ENCODE results near the gene SYN1.

The SYN1 gene

DNA sequence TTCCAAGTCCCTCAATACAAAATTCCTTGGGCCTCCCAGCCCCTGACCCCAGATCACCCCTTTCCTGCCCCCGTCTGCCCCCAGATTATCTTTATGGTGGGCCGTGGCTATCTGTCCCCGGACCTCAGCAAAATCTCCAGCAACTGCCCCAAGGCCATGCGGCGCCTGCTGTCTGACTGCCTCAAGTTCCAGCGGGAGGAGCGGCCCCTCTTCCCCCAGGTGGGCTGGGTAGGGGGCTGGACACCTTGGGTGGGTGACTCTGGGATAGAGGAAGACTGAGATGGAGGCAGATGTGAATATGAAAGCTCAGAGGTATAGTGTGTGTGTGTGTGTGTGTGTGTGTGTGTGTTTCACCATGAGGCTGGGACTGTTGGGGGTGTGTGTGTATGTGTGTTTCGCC is 48.9 kb downstream of the SYN1 start:
- H3K27me3 ChIP-seq = no peaks in the 10 kb centered on the region; the same call in none of the 2 replicates
- peaks cover 64% of the 10 kb centered on the region for H3K4me1 ChIP-seq
- no peak overlapping the region for H3K9ac ChIP-seq
- peaks cover 8% of the 10 kb centered on the region; the same call in 1 of the 2 replicates for H3K9me3 ChIP-seq
- H4K20me1 ChIP-seq = peaks cover 25% of the 10 kb centered on the region
- peaks cover 35% of the 10 kb centered on the region for H3K36me3 ChIP-seq
- H3K27ac ChIP-seq = no peak overlapping the region
- H3K4me2 ChIP-seq = no peak overlapping the region
- no peak overlapping the region for H3K4me3 ChIP-seq
- no peak for TF ChIP-seq Cebpa-rat (IDR thresholded peaks at IDR 0.05)

DNA sequence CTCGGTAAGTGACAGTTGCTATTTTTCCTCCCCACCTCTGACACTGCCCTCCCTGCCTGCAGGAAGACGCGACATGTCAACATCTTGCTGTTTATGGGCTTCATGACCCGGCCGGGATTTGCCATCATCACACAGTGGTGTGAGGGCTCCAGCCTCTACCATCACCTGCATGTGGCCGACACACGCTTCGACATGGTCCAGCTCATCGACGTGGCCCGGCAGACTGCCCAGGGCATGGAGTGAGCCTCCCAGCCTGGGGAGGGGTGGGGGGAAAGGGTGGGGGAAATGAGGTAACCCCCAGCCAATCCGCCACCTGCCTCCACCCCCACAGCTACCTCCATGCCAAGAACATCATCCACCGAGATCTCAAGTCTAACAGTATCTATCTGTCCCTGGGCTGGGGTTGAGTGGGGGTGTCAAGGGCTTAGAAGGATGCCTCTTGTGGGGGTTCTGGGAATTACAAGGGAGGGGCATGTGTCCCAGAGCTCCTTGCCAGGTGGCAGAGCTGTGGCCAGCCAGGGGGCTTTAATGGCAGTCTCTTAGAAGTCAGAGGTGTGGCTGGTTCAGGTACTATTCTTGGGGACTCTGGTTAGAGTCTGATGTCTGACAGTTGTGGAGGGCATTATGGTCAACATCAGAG is 50.9 kb downstream of the SYN1 start:
- H3K9ac ChIP-seq = no peak overlapping the region
- H3K4me3 ChIP-seq = no peak overlapping the region
- peaks cover 50% of the 10 kb centered on the region for H3K36me3 ChIP-seq
- H4K20me1 ChIP-seq = peaks cover 42% of the 10 kb centered on the region
- no peak overlapping the region for H3K4me2 ChIP-seq
- H3K4me1 ChIP-seq = peaks cover 54% of the 10 kb centered on the region
- H3K9me3 ChIP-seq = peaks cover 8% of the 10 kb centered on the region; the same call in 1 of the 2 replicates
- no peaks in the 10 kb centered on the region; the same call in none of the 2 replicates for H3K27me3 ChIP-seq
- no peak overlapping the region for H3K27ac ChIP-seq
- no peak for TF ChIP-seq Cebpa-rat (IDR thresholded peaks at IDR 0.05)

DNA sequence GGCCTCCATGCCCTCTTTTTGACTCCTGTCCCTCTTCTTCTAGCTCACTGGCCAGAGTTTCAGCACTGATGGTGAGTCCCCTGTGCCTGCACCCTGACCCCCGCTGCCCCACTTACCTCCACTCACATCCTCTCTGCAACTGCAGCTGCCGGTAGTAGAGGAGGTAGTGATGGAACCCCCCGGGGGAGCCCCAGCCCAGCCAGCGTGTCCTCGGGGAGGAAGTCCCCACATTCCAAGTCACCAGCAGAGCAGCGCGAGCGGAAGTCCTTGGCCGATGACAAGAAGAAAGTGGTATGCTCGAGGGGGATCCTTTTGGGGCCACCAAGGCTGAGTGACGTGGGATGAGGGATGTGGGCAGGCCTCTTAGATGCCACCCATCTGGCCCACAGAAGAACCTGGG is 52.8 kb downstream of the SYN1 start:
- no peaks in the 10 kb centered on the region; the same call in 1 of the 2 replicates for H3K9me3 ChIP-seq
- H3K27ac ChIP-seq = peak overlapping the region; percentile 48; the same call in 1 of the 2 replicates
- no peaks in the 10 kb centered on the region; the same call in none of the 2 replicates for H3K27me3 ChIP-seq
- peak overlapping the region; percentile 70 for H3K4me2 ChIP-seq
- no peak for TF ChIP-seq Cebpa-rat (IDR thresholded peaks at IDR 0.05)
- H3K9ac ChIP-seq = no peak overlapping the region
- no peak overlapping the region for H3K4me3 ChIP-seq
- H4K20me1 ChIP-seq = peaks cover 61% of the 10 kb centered on the region
- peaks cover 49% of the 10 kb centered on the region for H3K4me1 ChIP-seq
- peaks cover 58% of the 10 kb centered on the region for H3K36me3 ChIP-seq

DNA sequence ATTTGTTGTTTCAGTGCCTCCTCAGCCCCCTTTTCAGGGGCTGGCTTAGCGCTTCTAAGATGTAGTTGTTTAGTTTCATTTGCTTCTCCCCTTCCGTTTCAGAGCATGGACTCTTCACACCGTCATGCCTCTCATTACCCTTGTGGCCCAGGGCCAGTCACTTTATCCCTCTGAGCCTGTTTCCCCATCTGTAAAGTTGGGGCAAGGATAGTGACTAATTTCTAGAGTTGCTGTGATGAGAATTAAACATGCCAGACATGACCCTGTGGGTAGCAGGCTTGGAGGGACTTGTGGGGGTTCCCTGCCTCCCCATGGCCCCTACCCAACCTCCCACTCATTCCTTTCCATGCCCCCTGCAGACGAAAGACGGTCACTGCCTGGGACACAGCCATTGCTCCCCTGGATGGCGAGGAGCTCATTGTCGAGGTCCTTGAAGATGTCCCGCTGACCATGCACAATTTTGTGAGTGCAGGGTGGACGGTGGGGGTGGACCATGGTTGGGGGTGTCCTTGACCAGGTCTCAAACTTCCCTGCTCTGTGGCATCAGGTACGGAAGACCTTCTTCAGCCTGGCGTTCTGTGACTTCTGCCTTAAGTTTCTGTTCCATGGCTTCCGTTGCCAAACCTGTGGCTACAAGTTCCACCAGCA is 55.1 kb downstream of the SYN1 start:
- Histone ChIP-seq H3K27ac (no peak overlapping the region), H3K36me3 (peaks cover 37% of the 10 kb centered on the region), H3K4me2 (no peak overlapping the region)

DNA sequence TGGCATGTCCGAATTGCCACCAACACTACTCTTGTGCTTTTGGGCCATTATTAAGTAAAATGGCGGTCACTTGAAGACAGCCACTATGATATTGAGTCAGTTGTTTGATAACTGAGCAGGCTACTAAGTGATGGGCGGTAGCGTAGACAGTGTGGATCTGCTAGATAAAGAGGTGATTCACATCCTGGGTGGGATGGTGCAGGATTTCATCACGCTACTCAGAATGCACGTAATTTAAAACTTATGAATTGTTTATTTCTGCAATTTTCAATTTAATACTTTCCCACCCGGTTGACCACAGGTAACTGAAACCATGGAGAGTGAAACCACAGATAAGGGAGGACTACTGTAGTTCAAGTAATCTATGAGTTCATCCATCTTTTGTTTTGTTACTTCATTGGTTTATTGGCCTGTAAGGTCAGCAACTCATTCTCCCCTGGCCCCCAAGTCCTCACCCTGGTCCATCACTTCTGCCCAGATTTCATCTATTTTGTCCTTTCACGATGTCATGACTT is 55.8 kb downstream of the SYN1 start:
- TF ChIP-seq Cebpa-rat (IDR thresholded peaks at IDR 0.05) = no peak
- Histone ChIP-seq H3K9me3 (no peaks in the 10 kb centered on the region), H4K20me1 (peaks cover 66% of the 10 kb centered on the region), H3K36me3 (peaks cover 30% of the 10 kb centered on the region), H3K4me2 (no peak overlapping the region), H3K4me3 (no peak overlapping the region), H3K27ac (no peak overlapping the region), H3K4me1 (peaks cover 46% of the 10 kb centered on the region), H3K27me3 (no peaks in the 10 kb centered on the region; the same call in 1 of the 2 replicates), H3K9ac (no peak overlapping the region)

More for the DNA sequence above, 55.1 kb downstream of the SYN1 start:
- peaks cover 66% of the 10 kb centered on the region for H4K20me1 ChIP-seq
- no peak overlapping the region for H3K4me3 ChIP-seq
- peaks cover 46% of the 10 kb centered on the region for H3K4me1 ChIP-seq
- TF ChIP-seq Cebpa-rat (IDR thresholded peaks at IDR 0.05) = no peak
- H3K27me3 ChIP-seq = no peaks in the 10 kb centered on the region; the same call in 1 of the 2 replicates
- no peaks in the 10 kb centered on the region for H3K9me3 ChIP-seq
- H3K9ac ChIP-seq = no peak overlapping the region

DNA sequence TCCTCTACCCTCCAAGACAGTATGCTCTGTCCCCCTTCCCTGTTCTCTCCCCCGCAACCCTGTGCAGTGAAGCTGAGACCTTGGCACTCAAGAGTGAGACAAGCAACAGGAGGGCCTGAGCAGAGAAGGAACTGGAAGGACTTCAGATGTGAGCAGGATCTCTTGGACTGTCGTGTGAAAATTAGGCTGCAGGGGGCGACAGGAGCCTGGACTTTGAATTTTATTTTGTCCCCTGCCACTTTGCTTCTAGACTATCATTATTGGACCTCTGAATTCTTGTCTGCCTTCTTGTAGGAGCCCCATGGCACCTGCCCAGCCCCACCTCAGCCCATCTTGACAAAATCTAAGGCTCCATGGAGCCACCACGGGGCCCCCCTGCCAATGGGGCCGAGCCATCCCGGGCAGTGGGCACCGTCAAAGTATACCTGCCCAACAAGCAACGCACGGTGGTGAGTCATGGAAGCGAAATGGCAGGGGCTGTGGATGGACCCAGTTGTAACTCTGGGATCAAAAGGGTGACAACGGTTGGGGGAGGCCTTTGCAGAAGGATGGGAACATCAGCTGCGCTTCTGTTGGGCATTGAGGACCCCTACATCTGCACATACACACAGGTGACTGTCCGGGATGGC is 56.9 kb downstream of the SYN1 start:
- H3K27me3 ChIP-seq = 0 out of 2 replicates have a peak, but pooled peaks cover 10% of the 10 kb centered on the region
- no peak for TF ChIP-seq Cebpa-rat (IDR thresholded peaks at IDR 0.05)
- peaks cover 57% of the 10 kb centered on the region for H4K20me1 ChIP-seq
- H3K27ac ChIP-seq = no peak overlapping the region
- no peak overlapping the region for H3K9ac ChIP-seq
- no peaks in the 10 kb centered on the region for H3K9me3 ChIP-seq
- peaks cover 41% of the 10 kb centered on the region for H3K4me1 ChIP-seq
- no peak overlapping the region for H3K4me3 ChIP-seq
- H3K4me2 ChIP-seq = peak overlapping the region; percentile 68
- peaks cover 23% of the 10 kb centered on the region for H3K36me3 ChIP-seq

DNA sequence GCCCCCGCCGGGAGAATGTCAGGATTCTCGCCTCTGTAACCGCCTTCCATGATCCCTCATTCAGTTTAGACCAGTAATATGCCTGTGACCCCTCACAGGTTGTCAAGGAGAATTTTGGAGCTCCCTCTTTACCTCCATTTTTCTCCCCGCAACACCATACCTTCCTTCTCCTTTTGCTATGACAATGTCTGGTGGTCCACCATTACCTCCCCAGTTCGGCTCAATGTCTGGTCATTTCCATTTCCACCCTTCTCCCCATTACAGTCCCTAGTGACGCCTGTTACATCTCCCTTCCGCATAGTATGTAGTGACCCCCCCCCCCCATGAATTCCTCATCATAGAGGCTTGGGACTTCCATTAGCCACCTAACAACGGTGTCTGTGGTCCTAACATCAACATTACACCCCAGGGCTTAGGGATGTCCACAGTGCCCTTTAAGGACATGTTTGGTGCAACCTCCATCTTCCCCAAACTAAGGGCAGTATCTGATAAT is 58.0 kb downstream of the SYN1 start:
- Histone ChIP-seq H3K27ac (peak overlapping the region; percentile 92; the same call in 1 of the 2 replicates), H3K4me1 (peaks cover 31% of the 10 kb centered on the region)

DNA sequence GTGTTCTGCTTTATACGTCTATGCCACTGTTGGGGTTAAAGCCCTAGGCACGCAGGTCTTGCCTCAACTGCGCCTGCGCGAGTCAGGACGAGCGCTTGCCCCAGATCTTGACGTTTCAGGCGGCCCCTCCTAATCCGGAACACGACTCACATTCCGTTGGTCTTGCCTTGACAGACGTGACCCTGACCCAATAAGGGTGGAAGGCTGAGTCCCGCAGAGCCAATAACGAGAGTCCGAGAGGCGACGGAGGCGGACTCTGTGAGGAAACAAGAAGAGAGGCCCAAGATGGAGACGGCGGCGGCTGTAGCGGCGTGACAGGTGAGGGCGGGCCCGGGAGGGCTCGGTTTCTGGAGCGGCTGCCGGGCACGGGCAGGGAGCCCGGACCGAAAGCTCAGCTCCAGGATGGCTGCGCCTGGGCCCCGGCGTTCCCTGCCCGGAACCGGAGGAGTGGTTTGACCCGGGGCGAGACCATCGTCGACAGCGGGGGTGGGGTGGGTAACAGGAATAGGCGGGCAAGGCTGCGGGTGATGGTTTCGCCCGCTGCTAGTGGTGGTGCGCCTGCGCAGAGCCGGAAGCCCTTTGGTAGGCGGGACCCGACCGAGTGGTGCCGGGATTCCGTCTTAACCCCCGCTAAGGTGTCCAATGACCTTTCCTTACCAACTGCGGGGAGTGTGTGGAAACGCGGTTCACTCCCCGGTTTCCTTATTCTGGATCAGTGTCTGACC is 58.6 kb downstream of the SYN1 start, which contains the start of gene ARAF:
Gene ARAF (plus strand): TSS at position 272 of the 725 bp plus-strand sequence. CDS start 1,763 bp downstream, outside the sequence.
- Histone ChIP-seq H3K9me3 (no peaks in the 10 kb centered on the region), H3K27me3 (peaks cover 20% of the 10 kb centered on the region; the same call in 1 of the 2 replicates), H3K4me2 (peak within 1 kb of the TSS; percentile 69), H3K4me1 (peaks cover 25% of the 10 kb centered on the region), H3K36me3 (peaks cover 23% of the 10 kb centered on the region), H3K9ac (peak within 1 kb of the TSS; percentile 83), H3K4me3 (peak within 1 kb of the TSS; percentile 68), H4K20me1 (peaks cover 40% of the 10 kb centered on the region), H3K27ac (peak within 1 kb of the TSS; percentile 92)
- TF ChIP-seq Cebpa-rat (IDR thresholded peaks at IDR 0.05) = no peak

More for the DNA sequence above, 58.0 kb downstream of the SYN1 start:
- peaks cover 23% of the 10 kb centered on the region for H3K36me3 ChIP-seq
- no peak for TF ChIP-seq Cebpa-rat (IDR thresholded peaks at IDR 0.05)
- peaks cover 46% of the 10 kb centered on the region for H4K20me1 ChIP-seq
- H3K9me3 ChIP-seq = no peaks in the 10 kb centered on the region
- peak overlapping the region; percentile 68 for H3K4me2 ChIP-seq
- peak overlapping the region; percentile 83 for H3K9ac ChIP-seq
- H3K27me3 ChIP-seq = peaks cover 15% of the 10 kb centered on the region; the same call in 1 of the 2 replicates
- peak overlapping the region; percentile 68 for H3K4me3 ChIP-seq
